Activated naive CD4-positive, alpha-beta T cell (primary cell): ENCODE data around the gene NELFA.

Experiments
- DNase-seq, 4 experiments: peaks; one replicate each; lab custom pipeline; 2025; lab: John Stamatoyannopoulos, UW

The NELFA gene

GRCh38 chr4:1982124-1983052 lies 26.4 kb downstream of the NELFA start:
- DNase-seq = no peak

- DNase-seq = no peak
These were observed 27.3 kb downstream of the NELFA start for GRCh38 chr4:1981251-1982058.

GRCh38 chr4:1980561-1981041 lies 28.2 kb downstream of the NELFA start:
- no peak for DNase-seq

- DNase-seq = no peak
These were observed 29.1 kb downstream of the NELFA start for GRCh38 chr4:1979477-1980196.

GRCh38 chr4:1978741-1979476 lies 29.9 kb downstream of the NELFA start:
- no peak for DNase-seq

GRCh38 chr4:1978226-1978625 lies 30.5 kb downstream of the NELFA start:
- DNase-seq = no peak

- DNase-seq = no peak
These were observed 32.1 kb downstream of the NELFA start for GRCh38 chr4:1976416-1977352.

- no peak for DNase-seq
These were observed 32.9 kb downstream of the NELFA start for GRCh38 chr4:1975880-1976279.

- no peak for DNase-seq
These were observed 33.4 kb downstream of the NELFA start for GRCh38 chr4:1975391-1975801.

- no peak for DNase-seq
These were observed 33.9 kb downstream of the NELFA start for GRCh38 chr4:1974840-1975239.

- no peak for DNase-seq
These were observed 35.1 kb downstream of the NELFA start for GRCh38 chr4:1973661-1974060.

GRCh38 chr4:1973218-1973617 lies 35.6 kb downstream of the NELFA start:
- no peak for DNase-seq

- no peak for DNase-seq
These were observed 36.4 kb downstream of the NELFA start for GRCh38 chr4:1972414-1972813.

GRCh38 chr4:1971456-1972200 lies 37.1 kb downstream of the NELFA start:
- DNase-seq = no peak

- DNase-seq = no peak
These were observed 37.8 kb downstream of the NELFA start for GRCh38 chr4:1970926-1971325.

- no peak for DNase-seq
These were observed 38.6 kb downstream of the NELFA start for GRCh38 chr4:1969928-1970723.

GRCh38 chr4:1968686-1969295 lies 40.0 kb downstream of the NELFA start:
- no peak for DNase-seq

- no peak for DNase-seq
These were observed 41.1 kb downstream of the NELFA start for GRCh38 chr4:1967512-1968149.
